GM12878 (cell line): ENCODE measurements around the gene MALT1.

Experiments
- CTCF ChIP-seq, 3 experiments: IDR thresholded peaks in 2 of 3; conservative IDR thresholded peaks in 1 of 3; 2 replicates each; pipeline ENCODE4 v1.5.1; 2011; ENCODE audit warnings: low read depth in 3 of 3, low read length in 3 of 3, mild to moderate bottlenecking in 3 of 3, control low read depth in 2 of 3, moderate library complexity in 2 of 3, inconsistent platforms in 1 of 3, mixed read lengths in 1 of 3; ENCODE audit not compliant: control insufficient read depth in 2 of 3, insufficient read depth in 1 of 3; ENCODE audit errors: extremely low read depth in 1 of 3
- EP300 ChIP-seq, 2 experiments: fragments of 150-350 bp in 1 of 2; IDR thresholded peaks; 2 replicates each; pipeline ENCODE4 v1.6.1; 2011 to 2012; ENCODE audit warnings: low read depth in 2 of 2, low read length in 2 of 2, borderline replicate concordance in 1 of 2, improper control_type of control experiment in 1 of 2, inconsistent platforms in 1 of 2; ENCODE audit not compliant: control insufficient read depth in 1 of 2
- POLR2A ChIP-seq: IDR thresholded peaks from 2 replicates; pipeline ENCODE4 v1.6.1; 2011; ENCODE audit warnings: low read depth, mild to moderate bottlenecking, low read length
- SREBF2 ChIP-seq: IDR thresholded peaks from 2 replicates; pipeline ENCODE4 v1.6.1; 2012; ENCODE audit warnings: mild to moderate bottlenecking, low read length
- SRF ChIP-seq, 2 experiments: IDR thresholded peaks; 2 replicates each; pipeline ENCODE4 v1.6.1; 2011; ENCODE audit warnings: low read depth in 2 of 2, low read length in 2 of 2, mild to moderate bottlenecking in 1 of 2, moderate library complexity in 1 of 2

DNA sequence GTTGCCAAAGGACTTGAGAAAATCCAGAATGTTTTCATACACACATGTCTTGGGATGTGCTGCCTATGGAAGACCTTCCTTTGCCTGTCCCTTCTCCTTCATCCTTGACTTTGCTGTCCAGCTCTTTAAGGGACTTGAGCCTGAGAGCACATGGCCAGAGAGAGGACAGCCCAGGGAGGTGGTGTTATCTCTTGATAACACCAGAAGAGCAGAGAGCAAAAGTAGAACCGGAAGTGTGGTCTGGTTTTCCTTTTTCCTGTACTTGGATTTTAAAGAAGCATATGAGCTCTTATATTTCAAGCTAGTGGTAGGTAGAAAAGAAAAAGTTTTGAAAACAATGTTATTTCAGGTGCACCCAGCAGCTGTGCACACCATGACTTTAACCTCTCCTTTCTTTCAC lies 99.3 kb downstream of the MALT1 start:
- TF ChIP-seq CTCF (IDR thresholded peaks at IDR 0.05 in 2 of 3, conservative IDR thresholded peaks at IDR 0.05 in 1 of 3; ENCODE audit: control insufficient read depth in 2 of 3, extremely low read depth in 1 of 3, insufficient read depth in 1 of 3, low read depth in 3 of 3, low read length in 3 of 3) (no peak), EP300 (IDR thresholded peaks at IDR 0.05; ENCODE audit: borderline replicate concordance in 1 of 2, control insufficient read depth in 1 of 2, low read depth in 2 of 2, low read length in 2 of 2) (no peak), SRF (IDR thresholded peaks at IDR 0.05; ENCODE audit: low read depth in 2 of 2, low read length in 2 of 2) (no peak), POLR2A (no peak), SREBF2 (no peak)
